GM19025 (cell line): ENCODE results near the gene SLC17A5.

Source experiments
- ATAC-seq: cut with Tn5 transposase; IDR thresholded peaks from one replicate; pipeline ENCODE4 v1.9.1; 2021; ENCODE audit warnings: mild to moderate bottlenecking, low read depth, moderate library complexity; ENCODE audit not compliant: unreplicated experiment

Gene SLC17A5

DNA sequence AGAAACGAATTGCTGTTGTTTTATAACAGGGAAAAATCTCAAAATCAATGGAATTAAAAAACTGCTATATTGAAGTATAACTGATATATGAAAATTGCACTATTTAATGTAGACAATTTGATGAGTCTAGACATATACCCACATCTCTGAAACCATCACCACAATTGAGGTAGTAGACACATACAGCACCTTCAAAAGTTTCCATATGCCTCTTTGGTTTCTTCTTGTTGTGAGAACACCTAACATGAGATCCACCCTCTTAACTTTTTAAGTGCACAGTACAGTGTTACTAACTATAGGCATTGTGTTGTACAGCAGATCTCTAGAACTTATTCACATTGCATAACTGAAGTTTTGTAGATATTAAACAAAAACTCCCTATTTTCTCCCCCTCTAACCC, 14.0 kb upstream of the SLC17A5 start:
- ATAC-seq, result no peak

DNA sequence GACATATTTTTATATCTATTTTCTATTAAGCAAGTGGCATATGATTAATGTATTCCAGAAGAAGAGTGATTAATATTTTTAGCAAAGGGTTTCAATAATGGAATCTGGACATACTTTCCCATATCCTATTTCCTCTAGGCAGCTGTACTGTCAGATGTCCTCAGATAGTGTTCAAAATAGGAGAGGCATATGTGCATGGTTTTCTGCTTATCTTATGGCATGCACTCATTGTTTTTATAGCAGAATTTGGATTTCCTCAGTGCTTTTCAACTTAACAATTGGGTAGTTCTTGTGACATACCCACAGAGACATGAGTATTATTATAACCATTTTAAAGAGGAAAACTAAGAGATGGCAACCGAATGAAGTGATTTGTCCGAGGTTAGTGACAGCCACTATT, 12.6 kb upstream of the SLC17A5 start:
- ATAC-seq, result no peak

GRCh38 chr6:73665686-73666319, 12.0 kb upstream of the SLC17A5 start:
- ATAC-seq, result no peak

DNA sequence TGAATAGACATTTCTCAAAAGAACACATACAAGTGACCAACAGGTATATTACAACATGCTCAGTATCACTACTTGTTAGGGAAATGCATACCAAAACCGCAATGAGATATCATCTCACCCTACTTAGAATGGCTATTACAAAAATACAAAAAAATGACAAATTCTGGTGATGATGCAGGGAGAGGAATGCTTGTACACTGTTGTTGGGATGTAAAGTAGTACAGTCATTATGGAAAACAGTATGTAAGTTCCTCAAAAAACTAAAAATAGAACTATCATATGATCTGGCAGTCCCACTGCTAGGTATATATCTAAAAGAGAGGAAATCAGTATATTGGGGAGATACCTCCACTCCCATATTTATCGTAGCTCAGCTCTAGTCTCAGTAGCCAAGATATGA, 10.9 kb upstream of the SLC17A5 start:
- ATAC-seq, result no peak

- no peak for ATAC-seq
These were observed 3.4 kb upstream of the SLC17A5 start for GRCh38 chr6:73657201-73657600.

GRCh38 chr6:73656531-73657145, 2.8 kb upstream of the SLC17A5 start:
- no peak for ATAC-seq

DNA sequence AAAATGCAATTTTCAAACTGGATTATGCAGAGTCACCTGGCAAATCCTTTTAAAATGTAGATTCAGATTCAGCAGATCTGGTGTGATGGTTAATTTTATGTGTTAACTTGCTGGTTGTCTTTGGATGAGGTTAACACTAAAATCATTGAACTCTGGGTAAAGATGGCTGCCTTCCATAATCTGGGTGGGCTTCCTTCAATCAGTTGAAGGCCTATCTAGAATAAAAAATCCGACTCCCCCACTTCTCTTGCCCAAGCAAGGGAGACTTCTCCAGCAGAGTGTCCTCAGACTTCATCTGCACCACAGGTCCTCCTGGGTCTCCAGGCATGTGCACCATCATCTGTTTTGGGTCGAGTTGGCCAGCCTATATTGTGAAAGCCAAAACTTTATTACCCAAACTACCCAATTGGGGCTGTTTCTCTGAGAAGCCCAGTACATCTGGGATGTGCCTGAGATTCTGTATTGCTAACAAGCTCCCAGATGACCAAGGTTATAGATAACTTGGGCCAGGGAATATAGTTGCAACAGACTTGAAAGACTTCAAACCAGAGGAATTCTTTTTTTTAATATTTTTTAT, 1.6 kb upstream of the SLC17A5 start:
- ATAC-seq, result no peak

- ATAC-seq, result peak; percentile 27
These were observed 888 bp downstream of the SLC17A5 start for GRCh38 chr6:73652637-73653570.

DNA sequence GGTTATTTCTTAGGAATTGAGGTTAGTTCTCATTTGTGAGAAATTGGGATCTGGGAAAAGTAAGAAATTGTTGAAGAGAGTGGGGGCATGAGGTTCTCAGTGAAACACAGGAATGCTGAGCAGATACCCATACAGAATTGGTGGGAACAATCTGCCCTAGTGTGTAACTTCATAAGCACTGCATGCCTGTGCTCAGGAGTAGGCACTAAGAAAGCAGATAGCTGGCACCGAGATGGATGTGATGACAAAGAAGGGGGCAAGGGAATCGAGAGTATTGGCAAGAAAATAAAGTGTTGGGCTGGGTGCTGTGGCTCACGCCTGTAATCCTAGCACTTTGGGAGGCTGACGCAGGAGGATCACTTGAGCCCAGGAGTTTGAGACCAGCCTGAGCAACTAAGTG, 4.0 kb downstream of the SLC17A5 start:
- no peak for ATAC-seq

DNA sequence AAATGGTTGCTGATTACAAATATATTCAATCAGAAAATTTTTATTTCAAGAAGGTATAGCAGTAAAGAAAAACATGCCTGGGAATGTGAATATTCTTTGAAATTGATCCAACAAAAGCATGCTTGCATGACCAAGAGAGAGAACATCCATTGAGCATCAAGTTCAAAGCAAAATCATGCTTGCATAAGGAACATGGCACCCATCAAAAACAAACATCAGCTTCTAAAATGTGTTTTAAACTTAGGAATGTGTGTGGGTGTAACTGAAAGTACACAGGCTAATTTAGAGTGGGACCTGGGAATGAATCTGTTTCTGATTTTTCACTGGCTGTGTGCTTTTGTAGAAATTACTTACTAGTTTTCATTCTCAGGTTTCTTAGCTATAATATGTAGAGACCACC, 5.6 kb downstream of the SLC17A5 start:
- ATAC-seq, result no peak

- no peak for ATAC-seq
These were observed 8.7 kb downstream of the SLC17A5 start for GRCh38 chr6:73644941-73645591.

DNA sequence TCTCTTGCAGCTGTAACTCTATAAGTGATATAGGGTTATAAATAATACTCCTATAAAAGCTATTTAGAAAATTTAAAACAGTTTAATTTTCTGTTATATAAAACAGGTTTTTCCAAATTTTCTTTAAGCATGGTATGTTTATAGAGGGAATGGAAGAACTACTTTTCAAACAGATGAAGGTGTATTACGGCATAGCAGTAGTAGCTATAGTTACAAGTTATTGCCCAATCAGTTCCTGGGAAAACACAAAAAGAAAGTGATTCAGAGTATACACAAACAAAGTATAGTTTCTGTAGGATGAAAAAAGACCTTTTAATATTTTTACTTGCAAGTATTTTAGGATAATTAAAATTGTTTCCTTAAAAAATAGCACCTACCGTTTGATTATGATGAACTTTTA, 9.8 kb downstream of the SLC17A5 start:
- ATAC-seq, result no peak

GRCh38 chr6:73642530-73642929, 11.3 kb downstream of the SLC17A5 start:
- no peak for ATAC-seq

- no peak for ATAC-seq
These were observed 13.5 kb downstream of the SLC17A5 start for GRCh38 chr6:73640179-73640750.

- no peak for ATAC-seq
These were observed 14.8 kb downstream of the SLC17A5 start for GRCh38 chr6:73639040-73639439.

DNA sequence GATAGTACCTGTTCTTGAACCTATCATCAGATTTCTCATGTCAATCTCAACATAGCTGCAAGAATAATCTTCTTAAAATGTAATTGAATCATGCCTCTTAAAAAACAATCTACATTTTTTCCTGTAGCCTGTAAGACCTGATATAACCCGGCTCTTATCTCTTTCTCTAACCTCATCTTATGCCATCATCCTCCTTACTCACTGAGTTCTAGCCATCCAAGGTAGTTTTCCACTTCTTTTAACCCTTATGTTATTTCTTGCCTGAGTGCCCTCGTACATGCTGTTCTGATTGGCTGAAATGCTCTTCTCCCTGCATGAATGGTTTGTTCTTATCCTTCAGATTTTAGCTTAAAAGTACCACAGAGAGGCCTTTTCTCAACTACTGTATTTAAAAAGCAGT, 16.4 kb downstream of the SLC17A5 start:
- no peak for ATAC-seq

DNA sequence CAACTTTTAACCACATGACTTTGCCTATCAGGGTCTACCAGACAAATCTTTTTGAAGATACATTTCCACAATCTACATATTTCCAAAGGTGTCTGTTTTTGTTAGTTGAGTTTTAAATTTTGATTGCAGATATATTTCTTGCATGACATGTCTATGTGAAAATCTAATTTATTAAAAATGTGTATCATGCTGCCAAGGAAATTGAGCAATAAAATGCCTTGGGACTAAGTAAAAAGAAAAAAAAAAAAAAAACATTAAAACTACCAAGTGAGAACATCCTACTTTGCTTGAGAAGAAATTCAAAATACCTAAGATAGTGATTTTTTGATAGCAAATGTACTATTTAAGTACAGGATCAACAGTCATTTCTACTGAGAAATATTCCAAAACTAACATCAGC, 17.7 kb downstream of the SLC17A5 start:
- ATAC-seq, result no peak

DNA sequence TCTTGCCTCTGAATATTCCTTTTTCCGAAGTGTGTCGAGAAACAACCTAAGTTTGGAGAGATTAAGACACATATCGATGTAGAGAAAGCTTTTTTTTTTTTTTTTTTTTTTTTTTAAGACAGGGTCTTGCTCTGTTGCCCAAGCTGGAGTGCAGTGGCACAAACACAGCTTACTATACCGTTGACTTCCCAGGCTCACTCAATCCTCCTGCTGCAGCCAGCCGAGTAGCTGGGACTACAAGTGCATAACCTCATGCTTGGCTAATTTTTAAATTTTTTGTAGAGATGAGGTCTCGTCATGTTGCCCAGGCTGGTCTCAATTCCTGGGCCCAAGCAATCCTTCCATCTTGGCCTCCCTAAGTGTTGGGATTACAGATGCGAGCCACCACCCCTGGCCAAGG, 21.4 kb downstream of the SLC17A5 start:
- no peak for ATAC-seq

DNA sequence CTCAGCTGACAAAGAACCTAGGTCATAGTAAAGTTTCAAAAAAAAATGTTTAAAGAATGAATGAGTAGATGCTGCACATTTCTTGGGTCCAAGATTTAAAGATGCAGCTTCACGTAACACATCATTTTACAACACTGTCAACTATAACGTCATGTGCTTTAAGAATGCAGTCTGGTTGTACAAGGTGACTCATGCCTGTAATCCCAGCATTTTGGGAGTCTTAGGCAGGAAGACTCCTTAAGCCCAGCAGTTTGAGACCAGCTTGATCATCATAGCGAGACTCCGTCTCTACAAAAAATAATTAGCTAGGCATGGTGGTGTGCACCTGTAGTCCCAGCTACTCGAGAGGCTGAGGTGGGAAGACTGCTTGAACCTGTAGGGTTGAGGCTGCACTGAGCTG, 21.9 kb downstream of the SLC17A5 start:
- ATAC-seq, result no peak

- no peak for ATAC-seq
These were observed 23.4 kb downstream of the SLC17A5 start for GRCh38 chr6:73630401-73630800.
